Right lobe of liver (tissue), 4 donors: ENCODE results near the gene PCSK6.

Experiments used
- CTCF ChIP-seq, 4 donors: fragments of 200-600 bp in 3 of 4; fragments of 450-650 bp in 1 of 4; IDR thresholded peaks; one replicate each; pipeline versions ENCODE4 v1.5.1 to v1.8.0; 2016 to 2022; ENCODE audit warnings: antibody characterized with exemption in 4 of 4, mild to moderate bottlenecking in 2 of 4
- POLR2A ChIP-seq: fragments of 450-650 bp; IDR thresholded peaks from one replicate; pipeline ENCODE4 v1.6.1; 2017; ENCODE audit warnings: antibody characterized with exemption, mild to moderate bottlenecking
- donor health status: DM: no; HTN: no; CAD: no.
- donor health status: DM: no; HTN: no; CAD: no.
- donor health status: DM: no; HTN: yes; CAD: no.

GRCh38 chr15:101296418-101297405, 192.8 kb downstream of the PCSK6 start:
- no peak for TF ChIP-seq POLR2A
- no peak for TF ChIP-seq CTCF (IDR thresholded peaks at IDR 0.05)
